ENCODE measurements around the gene CSF3R. TPM values are rescaled to one million over a fixed set of nuclear protein-coding genes. Genes with fewer than 3 reads are reported as not detected.

Gene CSF3R
- total and polyA plus RNA-seq, 2 experiments from 2014 or later = not detected

GRCh38 chr1:36486439-36487335 lies 4.0 kb upstream of the CSF3R start (continued):
- TF ChIP-seq, protein P1, sequence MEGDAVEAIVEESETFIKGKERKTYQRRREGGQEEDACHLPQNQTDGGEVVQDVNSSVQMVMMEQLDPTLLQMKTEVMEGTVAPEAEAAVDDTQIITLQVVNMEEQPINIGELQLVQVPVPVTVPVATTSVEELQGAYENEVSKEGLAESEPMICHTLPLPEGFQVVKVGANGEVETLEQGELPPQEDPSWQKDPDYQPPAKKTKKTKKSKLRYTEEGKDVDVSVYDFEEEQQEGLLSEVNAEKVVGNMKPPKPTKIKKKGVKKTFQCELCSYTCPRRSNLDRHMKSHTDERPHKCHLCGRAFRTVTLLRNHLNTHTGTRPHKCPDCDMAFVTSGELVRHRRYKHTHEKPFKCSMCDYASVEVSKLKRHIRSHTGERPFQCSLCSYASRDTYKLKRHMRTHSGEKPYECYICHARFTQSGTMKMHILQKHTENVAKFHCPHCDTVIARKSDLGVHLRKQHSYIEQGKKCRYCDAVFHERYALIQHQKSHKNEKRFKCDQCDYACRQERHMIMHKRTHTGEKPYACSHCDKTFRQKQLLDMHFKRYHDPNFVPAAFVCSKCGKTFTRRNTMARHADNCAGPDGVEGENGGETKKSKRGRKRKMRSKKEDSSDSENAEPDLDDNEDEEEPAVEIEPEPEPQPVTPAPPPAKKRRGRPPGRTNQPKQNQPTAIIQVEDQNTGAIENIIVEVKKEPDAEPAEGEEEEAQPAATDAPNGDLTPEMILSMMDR (conservative IDR thresholded peaks at IDR 0.05; ENCODE audit: low read depth in 2 of 2) = no peak
- TF ChIP-seq ZNF114 (CRISPR knock-in tag; IDR thresholded peaks at IDR 0.05) = no peak
- TF ChIP-seq, protein P2, sequence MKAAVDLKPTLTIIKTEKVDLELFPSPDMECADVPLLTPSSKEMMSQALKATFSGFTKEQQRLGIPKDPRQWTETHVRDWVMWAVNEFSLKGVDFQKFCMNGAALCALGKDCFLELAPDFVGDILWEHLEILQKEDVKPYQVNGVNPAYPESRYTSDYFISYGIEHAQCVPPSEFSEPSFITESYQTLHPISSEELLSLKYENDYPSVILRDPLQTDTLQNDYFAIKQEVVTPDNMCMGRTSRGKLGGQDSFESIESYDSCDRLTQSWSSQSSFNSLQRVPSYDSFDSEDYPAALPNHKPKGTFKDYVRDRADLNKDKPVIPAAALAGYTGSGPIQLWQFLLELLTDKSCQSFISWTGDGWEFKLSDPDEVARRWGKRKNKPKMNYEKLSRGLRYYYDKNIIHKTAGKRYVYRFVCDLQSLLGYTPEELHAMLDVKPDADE (IDR thresholded peaks at IDR 0.05) = no peak

- Histone ChIP-seq H2AFZ (no peak overlapping the region), H4K20me1 (replicated peaks; ENCODE audit: insufficient read depth) (no peaks in the 10 kb centered on the region), H3K36me3 (ENCODE audit: insufficient read depth) (no peaks in the 10 kb centered on the region), H3K79me2 (replicated peaks; ENCODE audit: insufficient read depth) (no peaks in the 10 kb centered on the region), H3K4me2 (no peak overlapping the region), H3K9me2 (ENCODE audit: insufficient read depth) (no peaks in the 10 kb centered on the region), H3K27me3 (ENCODE audit: insufficient read depth) (no peaks in the 10 kb centered on the region), H3F3A (replicated peaks; ENCODE audit: low read depth) (no peaks in the 10 kb centered on the region), H3K4me3 (no peak overlapping the region), H3K27ac (ENCODE audit: low read depth) (no peak overlapping the region), H3K4me1 (ENCODE audit: insufficient read depth) (no peaks in the 10 kb centered on the region; the same call in 1 of the 2 replicates)
- H3K27ac Mint-ChIP-seq = no peak overlapping the region
- peaks cover 3% of the 10 kb centered on the region; the same call in 1 of the 3 replicates for H3K9me3 Mint-ChIP-seq
- no peaks in the 10 kb centered on the region for H3K36me3 Mint-ChIP-seq (ENCODE audit: low read depth)
- H3K27me3 Mint-ChIP-seq (ENCODE audit: insufficient read depth, low read depth, poor library complexity) = peaks cover 6% of the 10 kb centered on the region
- peaks cover 16% of the 10 kb centered on the region for H3K4me1 Mint-ChIP-seq
- DNase-seq (ENCODE audit: low spot score) (no peak), ATAC-seq (no peak)
- no peak overlapping the region for H3K4me3 Mint-ChIP-seq
- TF ChIP-seq CREB1 (CRISPR knock-in tag; IDR thresholded peaks at IDR 0.05; ENCODE audit: low read depth) (no peak), JUNB (IDR thresholded peaks at IDR 0.05; ENCODE audit: unreplicated experiment) (no peak), ZNF331 (CRISPR knock-in tag; IDR thresholded peaks at IDR 0.05; ENCODE audit: low read depth) (no peak), ZNF114 (CRISPR knock-in tag; IDR thresholded peaks at IDR 0.05) (no peak), STAT1 (IDR thresholded peaks at IDR 0.05; ENCODE audit: unreplicated experiment) (no peak), POLR2AphosphoS5 (IDR thresholded peaks at IDR 0.05; ENCODE audit: low read depth) (no peak), EZH2 (IDR thresholded peaks at IDR 0.05; ENCODE audit: low read depth, unreplicated experiment) (no peak), NANOG (IDR thresholded peaks at IDR 0.05; ENCODE audit: borderline replicate concordance) (no peak), ZNF462 (CRISPR knock-in tag; IDR thresholded peaks at IDR 0.05) (no peak), EZH2phosphoT487 (IDR thresholded peaks at IDR 0.05; ENCODE audit: unreplicated experiment) (no peak)
- TF ChIP-seq, protein P1 (conservative IDR thresholded peaks at IDR 0.05; ENCODE audit: low read depth in 2 of 2) = no peak
These were observed 3.4 kb upstream of the CSF3R start for GRCh38 chr1:36486093-36486438.
